Activated CD4-positive, alpha-beta T cell treated with anti-CD3 and anti-CD28 coated beads for 24 hours (primary cell): Measurements from ENCODE around the gene STIL.
A peak's percentile ranks its signal among the peaks of the same experiment; 100 is the strongest.
"Not testable (repeated sequence)": the region's sequence is repeated elsewhere in the genome, so short reads cannot be mapped to it uniquely, and the experiment has no call there.

ENCODE experiments used
- DNase-seq, 2 donors: peaks; one replicate each; pipeline ENCODE4 v3.0.0-alpha.2; 2020; ENCODE audit warnings: low read depth in 2 of 2

The STIL gene

GRCh38 chr1:47313915-47314664 is at the start of gene STIL:
TSS of gene STIL (minus strand) at chr1:47314147. CDS start at chr1:47310319, 3,828 bp downstream.
- peak; percentile 94 for DNase-seq

- no peak for DNase-seq
These were observed 48.9 kb upstream of the STIL start for GRCh38 chr1:47362828-47363227.

GRCh38 chr1:47361380-47361779 is 47.4 kb upstream of the STIL start:
- no peak for DNase-seq

GRCh38 chr1:47351305-47351704 is 37.4 kb upstream of the STIL start:
- no peak for DNase-seq

- DNase-seq = no peak
These were observed 34.3 kb upstream of the STIL start for GRCh38 chr1:47348246-47348645.

GRCh38 chr1:47347735-47348134 is 33.8 kb upstream of the STIL start:
- no peak for DNase-seq

GRCh38 chr1:47346979-47347378 is 33.0 kb upstream of the STIL start:
- DNase-seq = not testable (repeated sequence)

- no peak for DNase-seq
These were observed 26.3 kb upstream of the STIL start for GRCh38 chr1:47340227-47340626.

- DNase-seq = no peak
These were observed 24.5 kb upstream of the STIL start for GRCh38 chr1:47338249-47339077.

GRCh38 chr1:47337350-47337749 is 23.4 kb upstream of the STIL start:
- no peak for DNase-seq

GRCh38 chr1:47334765-47335435 is 21.0 kb upstream of the STIL start:
- DNase-seq = no peak

GRCh38 chr1:47333922-47334764 is 20.2 kb upstream of the STIL start:
- peak; percentile 47 to 55 for DNase-seq

GRCh38 chr1:47333578-47333921 is 19.6 kb upstream of the STIL start, which contains the start of gene CMPK1:
TSS of gene CMPK1 (plus strand) at chr1:47333790. CDS start at chr1:47333946, 156 bp downstream.
- peak; percentile 60 to 67 for DNase-seq

- no peak for DNase-seq
These were observed 19.0 kb upstream of the STIL start for GRCh38 chr1:47332779-47333577.

GRCh38 chr1:47331875-47332274 is 17.9 kb upstream of the STIL start:
- no peak for DNase-seq

GRCh38 chr1:47330212-47330611 is 16.3 kb upstream of the STIL start:
- DNase-seq = no peak

GRCh38 chr1:47328992-47329391 is 15.0 kb upstream of the STIL start:
- no peak for DNase-seq

- no peak for DNase-seq
These were observed 12.3 kb upstream of the STIL start for GRCh38 chr1:47326271-47326670.

GRCh38 chr1:47325528-47325927 is 11.6 kb upstream of the STIL start:
- no peak for DNase-seq

- DNase-seq = no peak
These were observed 10.7 kb upstream of the STIL start for GRCh38 chr1:47324682-47325081.

- no peak for DNase-seq
These were observed 9.7 kb upstream of the STIL start for GRCh38 chr1:47323599-47324031.
